H1 (cell line): Measurements from ENCODE around the gene ANGPTL8. TPM values are rescaled to one million over a fixed set of nuclear protein-coding genes. Genes with fewer than 3 reads are reported as not detected.

Experiments used
- CEBPB ChIP-seq: IDR thresholded peaks from 2 replicates; pipeline ENCODE4 v1.6.1; 2012; ENCODE audit warnings: low read depth, low read length
- CTCF ChIP-seq, 3 experiments: IDR thresholded peaks; 1 replicate in 2 of 3; 2 replicates in 1 of 3; pipeline versions ENCODE4 v1.5.1 to v1.6.1; 2011; ENCODE audit warnings: low read length in 3 of 3, mild to moderate bottlenecking in 3 of 3, inconsistent platforms in 2 of 3, low read depth in 1 of 3, moderate library complexity in 1 of 3; ENCODE audit not compliant: insufficient read depth in 1 of 3; ENCODE audit errors: control extremely low read depth in 1 of 3
- polyA plus RNA-seq, 7 experiments: library from polyadenylated mRNA; depleted of rRNA in 3 of 7; stranded (reverse) in 5 of 7; unstranded in 2 of 7; fragments of >200 nt in 5 of 7; fragments of 200-250 nt in 2 of 7; gene quantifications; 1 replicate in 5 of 7; 2 replicates in 1 of 7; 4 replicates in 1 of 7; pipeline versions ENCODE4 v1.2.1 to v1.2.3, GENCODE V29; 2011 to 2013; ENCODE audit warnings: missing spikeins in 2 of 7, mixed read lengths in 2 of 7
- total RNA-seq: library from RNA; stranded (reverse); fragmentation: NEBNext Ultra II Directional; extraction: Animal tissue kit (Norgen Biotek cat#: 25700); gene quantifications from 2 replicates; pipeline ENCODE4 v1.2.1, GENCODE V29; 2021

ANGPTL8 gene
- total and polyA plus RNA-seq, 2 of the 8 experiments (the other 6 are each of a cell fraction or from before 2014, with no cell fraction given), result not detected

- no peak for TF ChIP-seq CTCF (IDR thresholded peaks at IDR 0.05; ENCODE audit: control extremely low read depth in 1 of 3, insufficient read depth in 1 of 3, low read depth in 1 of 3, low read length in 3 of 3)
- no peak for TF ChIP-seq CEBPB
These were observed 16.8 kb downstream of the ANGPTL8 start (continued) for GRCh38 chr19:11256189-11256588.
